Loucy (cell line): ENCODE data around the gene EGR2.

Experiments used
- H2AFZ ChIP-seq: fragments of 200-600 bp; sonication (generic); 2 replicates; pipeline ENCODE4 v1.6.0; 2016; ENCODE audit warnings: antibody characterized with exemption, mild to moderate bottlenecking, low read length, moderate library complexity
- H3F3A ChIP-seq: fragments of 200-600 bp; 2 replicates; pipeline ENCODE4 v1.6.0; 2016; ENCODE audit warnings: antibody characterized with exemption, low read depth, mild to moderate bottlenecking
- H3K27me3 ChIP-seq: fragments of 200-600 bp; sonication (generic); 2 replicates; pipeline ENCODE4 v1.6.1; 2014; ENCODE audit warnings: low read length, mild to moderate bottlenecking; ENCODE audit not compliant: insufficient read depth, poor library complexity, severe bottlenecking
- H3K36me3 ChIP-seq: fragments of 200-600 bp; sonication (generic); 2 replicates; pipeline ENCODE4 v1.6.1; 2016; ENCODE audit warnings: low read length; ENCODE audit not compliant: insufficient read depth
- H3K4me1 ChIP-seq: fragments of 200-600 bp; sonication (generic); 2 replicates; pipeline ENCODE4 v1.5.1; 2014; ENCODE audit warnings: low read length, mild to moderate bottlenecking; ENCODE audit not compliant: insufficient read depth, poor library complexity, severe bottlenecking
- H3K4me2 ChIP-seq: fragments of 200-600 bp; sonication (generic); 2 replicates; pipeline ENCODE4 v1.6.0; 2014; ENCODE audit warnings: antibody characterized with exemption, low read length, low read depth, mild to moderate bottlenecking; ENCODE audit not compliant: poor library complexity, severe bottlenecking
- H3K4me3 ChIP-seq: fragments of 200-600 bp; sonication (generic); 2 replicates; pipeline ENCODE4 v1.5.1; 2014; ENCODE audit warnings: low read length, mild to moderate bottlenecking, mixed read lengths; ENCODE audit not compliant: poor library complexity, severe bottlenecking
- H3K79me2 ChIP-seq: fragments of 200-600 bp; sonication (generic); 2 replicates; pipeline ENCODE4 v1.6.1; 2014; ENCODE audit warnings: low read length; ENCODE audit not compliant: insufficient read depth
- H3K9ac ChIP-seq: fragments of 200-600 bp; sonication (generic); 2 replicates; pipeline ENCODE4 v1.6.0; 2014; ENCODE audit warnings: mild to moderate bottlenecking, low read depth, low read length, moderate library complexity; ENCODE audit not compliant: poor library complexity, severe bottlenecking
- H3K9me2 ChIP-seq: fragments of 200-600 bp; sonication (generic); replicated peaks from 2 replicates; pipeline ENCODE4 v1.6.1; 2016; ENCODE audit warnings: low read depth, low read length, mixed read lengths
- H3K9me3 ChIP-seq: fragments of 200-600 bp; sonication (generic); 2 replicates; pipeline ENCODE4 v1.6.1; 2014; ENCODE audit warnings: mild to moderate bottlenecking, antibody characterized with exemption, low read length, low read depth; ENCODE audit not compliant: insufficient read depth
- H4K20me1 ChIP-seq: fragments of 200-600 bp; sonication (generic); 2 replicates; pipeline ENCODE4 v1.6.0; 2014; ENCODE audit warnings: antibody characterized with exemption, low read length, mild to moderate bottlenecking; ENCODE audit not compliant: insufficient read depth, poor library complexity, severe bottlenecking
- EZH2phosphoT487 ChIP-seq: fragments of 200-600 bp; IDR thresholded peaks from 2 replicates; pipeline ENCODE4 v1.6.1; 2018; ENCODE audit warnings: antibody characterized with exemption, mild to moderate bottlenecking, moderate library complexity, borderline replicate concordance
- TF ChIP-seq, protein P1 (sequence below): fragments of 200-600 bp; sonication (generic); conservative IDR thresholded peaks from 2 replicates; pipeline ENCODE4 v1.5.1; 2014; ENCODE audit warnings: mild to moderate bottlenecking, antibody characterized with exemption, low read length

The EGR2 gene

GRCh38 chr10:62860946-62861345, 44.8 kb upstream of the EGR2 start:
- TF ChIP-seq, protein P1, sequence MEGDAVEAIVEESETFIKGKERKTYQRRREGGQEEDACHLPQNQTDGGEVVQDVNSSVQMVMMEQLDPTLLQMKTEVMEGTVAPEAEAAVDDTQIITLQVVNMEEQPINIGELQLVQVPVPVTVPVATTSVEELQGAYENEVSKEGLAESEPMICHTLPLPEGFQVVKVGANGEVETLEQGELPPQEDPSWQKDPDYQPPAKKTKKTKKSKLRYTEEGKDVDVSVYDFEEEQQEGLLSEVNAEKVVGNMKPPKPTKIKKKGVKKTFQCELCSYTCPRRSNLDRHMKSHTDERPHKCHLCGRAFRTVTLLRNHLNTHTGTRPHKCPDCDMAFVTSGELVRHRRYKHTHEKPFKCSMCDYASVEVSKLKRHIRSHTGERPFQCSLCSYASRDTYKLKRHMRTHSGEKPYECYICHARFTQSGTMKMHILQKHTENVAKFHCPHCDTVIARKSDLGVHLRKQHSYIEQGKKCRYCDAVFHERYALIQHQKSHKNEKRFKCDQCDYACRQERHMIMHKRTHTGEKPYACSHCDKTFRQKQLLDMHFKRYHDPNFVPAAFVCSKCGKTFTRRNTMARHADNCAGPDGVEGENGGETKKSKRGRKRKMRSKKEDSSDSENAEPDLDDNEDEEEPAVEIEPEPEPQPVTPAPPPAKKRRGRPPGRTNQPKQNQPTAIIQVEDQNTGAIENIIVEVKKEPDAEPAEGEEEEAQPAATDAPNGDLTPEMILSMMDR: no peak
- no peak for TF ChIP-seq EZH2phosphoT487
- no peaks in the 10 kb centered on the region for H3K27me3 ChIP-seq
- no peaks in the 10 kb centered on the region for H3K9me3 ChIP-seq
- H3K4me1 ChIP-seq: peaks cover 14% of the 10 kb centered on the region
- peak overlapping the region; percentile 17 for H3K4me3 ChIP-seq
- H3K9ac ChIP-seq: no peak overlapping the region
- peak overlapping the region; percentile 73; the same call in 1 of the 2 replicates for H2AFZ ChIP-seq
- H3K79me2 ChIP-seq: no peaks in the 10 kb centered on the region
- no peaks in the 10 kb centered on the region for H3K9me2 ChIP-seq
- H4K20me1 ChIP-seq: no peaks in the 10 kb centered on the region
- H3K36me3 ChIP-seq: no peaks in the 10 kb centered on the region
- H3K4me2 ChIP-seq: peak overlapping the region; percentile 41
- no peaks in the 10 kb centered on the region for H3F3A ChIP-seq

GRCh38 chr10:62858364-62858763, 42.2 kb upstream of the EGR2 start:
- Histone ChIP-seq H3K9me2 (no peaks in the 10 kb centered on the region), H3K79me2 (no peaks in the 10 kb centered on the region), H3K4me2 (no peak overlapping the region), H3K9ac (no peak overlapping the region), H3K36me3 (no peaks in the 10 kb centered on the region), H2AFZ (no peak overlapping the region), H3F3A (no peaks in the 10 kb centered on the region), H3K4me3 (no peak overlapping the region), H4K20me1 (no peaks in the 10 kb centered on the region), H3K27me3 (no peaks in the 10 kb centered on the region), H3K4me1 (peaks cover 14% of the 10 kb centered on the region), H3K9me3 (no peaks in the 10 kb centered on the region)
- TF ChIP-seq, protein P1: no peak
- TF ChIP-seq EZH2phosphoT487: no peak

DNA sequence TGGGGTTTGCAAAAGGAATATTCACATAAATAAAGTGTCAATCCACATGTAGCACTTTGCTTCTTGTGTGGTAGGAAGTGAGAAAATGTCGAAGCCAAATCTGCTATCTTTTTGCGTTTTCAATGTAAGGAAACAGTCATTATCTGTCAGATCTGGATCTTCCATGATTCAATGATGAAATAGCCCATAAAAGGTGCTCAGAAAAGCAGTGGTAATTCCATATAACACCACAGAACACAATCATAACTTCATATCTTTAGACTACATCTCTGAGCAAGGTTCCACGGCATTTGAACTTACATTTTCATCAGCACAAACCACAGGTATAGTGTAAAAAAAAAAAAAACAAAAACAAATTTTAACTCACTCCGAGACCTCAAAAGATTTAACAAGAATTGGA, 39.9 kb upstream of the EGR2 start:
- Histone ChIP-seq H4K20me1 (no peaks in the 10 kb centered on the region), H3K4me3 (no peak overlapping the region), H3K36me3 (no peaks in the 10 kb centered on the region), H3K4me1 (peaks cover 11% of the 10 kb centered on the region), H3K9ac (no peak overlapping the region), H2AFZ (no peak overlapping the region), H3K9me2 (no peaks in the 10 kb centered on the region), H3F3A (no peaks in the 10 kb centered on the region), H3K4me2 (no peak overlapping the region), H3K79me2 (no peaks in the 10 kb centered on the region), H3K27me3 (no peaks in the 10 kb centered on the region), H3K9me3 (no peaks in the 10 kb centered on the region)
- TF ChIP-seq, protein P1: no peak
- no peak for TF ChIP-seq EZH2phosphoT487
